Karpas-422 (cell line): Measurements from ENCODE around the gene RHOA. TPM values are rescaled to one million over a fixed set of nuclear protein-coding genes. Genes with fewer than 3 reads are reported as not detected.

ENCODE experiments used
- DNase-seq: peaks from one replicate; pipeline ENCODE4 v3.0.0-alpha.2; 2015
- H2AFZ ChIP-seq: fragments of 200-600 bp; sonication (generic); 2 replicates; pipeline ENCODE4 v1.6.1; 2014; ENCODE audit warnings: antibody characterized with exemption, low read length, mixed read lengths
- H3K27ac ChIP-seq: fragments of 200-600 bp; sonication (generic); 2 replicates; pipeline ENCODE4 v1.5.1; 2014; ENCODE audit warnings: mild to moderate bottlenecking, low read length, moderate library complexity
- H3K27me3 ChIP-seq: fragments of 200-600 bp; sonication (generic); 2 replicates; pipeline ENCODE4 v1.6.1; 2014; ENCODE audit warnings: low read length, mixed read lengths
- H3K36me3 ChIP-seq: fragments of 200-600 bp; sonication (generic); 2 replicates; pipeline ENCODE4 v1.6.1; 2014; ENCODE audit warnings: low read length, mixed read lengths; ENCODE audit not compliant: insufficient read depth
- H3K4me1 ChIP-seq: fragments of 200-600 bp; sonication (generic); 2 replicates; pipeline ENCODE4 v1.6.1; 2014; ENCODE audit warnings: mild to moderate bottlenecking, low read length, mixed read lengths
- H3K4me2 ChIP-seq: fragments of 200-600 bp; sonication (generic); 2 replicates; pipeline ENCODE4 v1.6.1; 2014; ENCODE audit warnings: low read length, low read depth, mild to moderate bottlenecking; ENCODE audit not compliant: poor library complexity, severe bottlenecking
- H3K4me3 ChIP-seq: fragments of 200-600 bp; sonication (generic); 2 replicates; pipeline ENCODE4 v1.5.1; 2014; ENCODE audit warnings: mild to moderate bottlenecking, antibody characterized with exemption, low read length, mixed read lengths
- H3K79me2 ChIP-seq: fragments of 200-600 bp; sonication (generic); 2 replicates; pipeline ENCODE4 v1.6.1; 2014; ENCODE audit warnings: mild to moderate bottlenecking, low read length, mixed read lengths
- H3K9ac ChIP-seq: fragments of 200-600 bp; sonication (generic); 2 replicates; pipeline ENCODE4 v1.6.0; 2014; ENCODE audit warnings: low read length
- H3K9me2 ChIP-seq: fragments of 200-600 bp; sonication (generic), shearing (Covaris generic); replicated peaks from 2 replicates; pipeline ENCODE4 v1.6.0; 2014; ENCODE audit warnings: mild to moderate bottlenecking, low read length, moderate library complexity; ENCODE audit not compliant: insufficient read depth
- H3K9me3 ChIP-seq: fragments of 300-700, 200-600 bp; sonication (generic); 2 replicates; pipeline ENCODE4 v1.6.1; 2014; ENCODE audit warnings: low read length, mixed read lengths
- H4K20me1 ChIP-seq: fragments of 200-600 bp; sonication (generic); 2 replicates; pipeline ENCODE4 v1.6.1; 2014; ENCODE audit warnings: mild to moderate bottlenecking, antibody characterized with exemption, low read length, low read depth; ENCODE audit not compliant: insufficient read depth
- total RNA-seq: library from RNA; depleted of rRNA; stranded (reverse); fragments of >200 nt; shearing (Covaris generic); gene quantifications from 2 replicates; pipeline ENCODE4 v1.2.3, GENCODE V29; 2014; ENCODE audit warnings: low replicate concordance

RHOA gene
- total RNA-seq, 1 experiment from 2014 or later: 281 TPM

DNA sequence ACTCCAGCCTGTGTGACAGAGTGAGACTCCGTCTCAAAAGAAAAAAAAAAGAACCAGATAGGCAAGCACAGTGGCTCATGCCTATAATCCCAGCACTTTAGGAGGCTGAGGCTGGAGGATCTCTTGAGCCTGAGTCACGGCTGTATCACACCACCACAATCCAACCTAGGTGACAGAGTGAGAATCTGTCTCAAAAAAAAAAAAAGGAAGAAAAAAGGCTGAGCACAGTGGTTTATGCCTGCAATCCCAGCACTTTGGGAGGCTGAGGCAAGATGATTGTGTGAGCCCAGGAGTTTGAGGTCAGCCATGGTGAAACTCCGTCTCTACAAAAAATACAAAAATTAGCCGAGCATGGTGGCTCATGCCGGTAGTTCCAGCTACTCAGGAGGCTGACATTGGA, 23.0 kb upstream of the RHOA start:
- Histone ChIP-seq H3K9ac (no peak overlapping the region), H3K27me3 (no peaks in the 10 kb centered on the region), H3K27ac (no peak overlapping the region), H3K4me1 (peaks cover 4% of the 10 kb centered on the region), H3K9me3 (no peaks in the 10 kb centered on the region), H3K79me2 (no peaks in the 10 kb centered on the region), H3K4me2 (no peak overlapping the region), H3K36me3 (no peaks in the 10 kb centered on the region), H3K9me2 (no peaks in the 10 kb centered on the region), H2AFZ (no peak overlapping the region), H4K20me1 (no peaks in the 10 kb centered on the region), H3K4me3 (no peak overlapping the region)
- DNase-seq: no peak

DNA sequence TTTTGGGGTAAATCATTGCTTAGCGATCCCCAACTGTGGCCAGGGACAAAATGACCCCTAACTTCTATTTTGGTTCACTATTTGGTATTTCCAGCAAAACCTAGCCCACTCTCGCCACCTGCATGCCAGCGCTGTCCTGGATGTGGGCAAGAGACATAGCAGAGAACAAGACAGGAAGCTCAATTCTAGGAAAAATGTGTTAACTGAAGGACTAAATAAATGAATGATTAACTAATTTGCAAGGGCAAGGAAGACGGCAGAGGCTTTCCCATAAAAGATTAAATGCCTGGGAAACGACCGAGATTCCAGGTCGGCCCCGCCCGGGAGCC, 16.9 kb upstream of the RHOA start:
- peak overlapping the region; percentile 75; the same call in 1 of the 2 replicates for H2AFZ ChIP-seq
- peaks cover 5% of the 10 kb centered on the region; the same call in 1 of the 2 replicates for H3K79me2 ChIP-seq
- DNase-seq: peak; percentile 55
- peak overlapping the region; percentile 83; the same call in 1 of the 2 replicates for H3K27ac ChIP-seq
- H3K4me2 ChIP-seq: peak overlapping the region; percentile 83
- H4K20me1 ChIP-seq: no peaks in the 10 kb centered on the region
- no peaks in the 10 kb centered on the region for H3K9me2 ChIP-seq
- H3K27me3 ChIP-seq: no peaks in the 10 kb centered on the region
- H3K4me1 ChIP-seq: peaks cover 15% of the 10 kb centered on the region
- H3K9ac ChIP-seq: peak overlapping the region; percentile 73
- peak overlapping the region; percentile 74 for H3K4me3 ChIP-seq
- no peaks in the 10 kb centered on the region for H3K36me3 ChIP-seq
- H3K9me3 ChIP-seq: no peaks in the 10 kb centered on the region

DNA sequence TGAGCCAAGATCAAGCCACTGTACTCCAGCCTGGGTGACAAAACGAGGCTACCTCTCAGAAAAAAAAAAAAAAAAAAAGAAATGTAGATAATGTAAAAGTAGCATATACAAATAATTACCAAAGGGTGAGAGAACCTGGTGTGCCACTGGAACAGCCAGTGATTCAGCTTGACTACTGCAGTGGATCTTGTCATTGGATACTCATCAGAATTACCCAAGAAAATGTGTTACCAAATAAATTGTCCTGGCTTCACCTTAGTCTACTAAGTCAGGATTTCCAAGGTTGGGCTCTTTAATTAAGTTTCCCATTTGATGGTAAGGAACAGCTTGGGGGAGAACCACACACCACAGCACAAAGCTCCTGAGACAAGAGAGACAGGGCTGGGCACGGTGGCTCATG, 15.8 kb upstream of the RHOA start:
- H3K27me3 ChIP-seq: no peaks in the 10 kb centered on the region
- H3K4me3 ChIP-seq: no peak overlapping the region
- H3K27ac ChIP-seq: no peak overlapping the region
- H4K20me1 ChIP-seq: no peaks in the 10 kb centered on the region
- H3K9me3 ChIP-seq: no peaks in the 10 kb centered on the region
- no peak overlapping the region for H3K4me2 ChIP-seq
- H3K9me2 ChIP-seq: no peaks in the 10 kb centered on the region
- no peak overlapping the region for H2AFZ ChIP-seq
- no peak for DNase-seq
- H3K4me1 ChIP-seq: peaks cover 15% of the 10 kb centered on the region
- no peaks in the 10 kb centered on the region for H3K36me3 ChIP-seq
- H3K9ac ChIP-seq: no peak overlapping the region
- peaks cover 5% of the 10 kb centered on the region; the same call in 1 of the 2 replicates for H3K79me2 ChIP-seq

DNA sequence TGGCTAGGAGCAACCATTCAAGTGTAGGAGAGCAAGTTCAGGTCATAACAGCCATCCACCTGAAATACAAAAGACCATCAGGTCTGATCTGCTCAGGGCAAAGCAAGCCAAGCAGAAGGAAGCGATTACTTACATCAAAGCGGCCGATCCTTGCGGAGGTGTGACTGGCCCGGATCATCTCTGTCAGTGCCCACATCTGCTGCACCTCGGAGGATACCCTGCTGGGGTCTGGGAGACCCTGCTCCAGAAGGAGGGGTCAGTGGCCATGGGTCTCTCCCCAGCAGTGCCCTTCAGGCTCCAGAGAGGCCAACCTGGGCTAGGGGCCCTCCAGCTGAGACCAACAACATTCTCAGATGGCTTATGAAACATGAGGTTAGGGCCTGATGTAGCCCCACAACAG, 13.0 kb upstream of the RHOA start:
- Histone ChIP-seq H3K27me3 (no peaks in the 10 kb centered on the region), H4K20me1 (no peaks in the 10 kb centered on the region), H3K9ac (no peak overlapping the region), H3K9me2 (no peaks in the 10 kb centered on the region), H3K4me2 (no peak overlapping the region), H3K79me2 (peaks cover 5% of the 10 kb centered on the region; the same call in 1 of the 2 replicates), H3K27ac (no peak overlapping the region), H3K4me3 (no peak overlapping the region), H3K9me3 (no peaks in the 10 kb centered on the region), H2AFZ (no peak overlapping the region), H3K36me3 (no peaks in the 10 kb centered on the region), H3K4me1 (peaks cover 12% of the 10 kb centered on the region)
- DNase-seq: no peak

DNA sequence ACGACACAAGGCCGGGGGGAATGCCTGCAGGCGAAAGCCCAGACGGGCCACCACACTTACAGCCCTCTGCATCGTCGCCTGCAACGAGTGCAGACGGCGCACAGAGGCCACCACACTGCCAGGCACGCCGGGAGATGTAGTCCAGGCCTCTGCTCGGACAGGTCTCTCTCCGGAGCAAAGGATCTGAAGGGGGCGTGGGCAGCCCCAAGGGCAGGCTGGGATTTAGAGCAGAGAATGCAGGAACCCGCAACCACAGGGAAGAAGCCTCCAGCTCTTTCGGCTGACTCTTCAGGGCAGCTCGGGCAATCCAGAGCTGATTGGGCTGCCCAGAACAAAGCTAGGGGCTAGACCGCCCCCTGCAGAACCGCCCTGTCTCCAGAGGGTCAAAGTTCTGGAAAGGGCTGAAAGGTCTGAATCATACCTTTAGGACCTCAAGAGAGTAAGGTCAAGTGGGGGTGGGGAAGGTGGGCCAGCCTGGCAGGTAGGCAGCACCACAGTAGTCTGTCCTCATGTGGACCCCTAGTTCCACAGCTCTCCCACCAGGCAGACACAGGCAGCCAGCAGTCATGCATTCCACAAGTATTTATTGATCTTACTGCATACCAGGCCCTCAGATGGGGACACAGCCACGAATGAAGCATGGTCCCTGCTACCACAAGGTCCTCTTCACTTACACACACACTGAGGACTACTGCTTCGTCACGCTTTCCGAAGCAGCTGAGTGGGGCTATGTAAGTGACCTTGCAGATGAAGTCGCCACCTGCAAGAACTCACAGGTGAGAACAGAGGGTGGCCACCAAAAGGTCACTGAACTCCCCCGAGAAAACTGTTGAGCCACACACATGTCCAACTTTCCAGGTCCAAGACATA, 10.8 kb upstream of the RHOA start, which contains the start of gene AMT:
TSS of gene AMT (minus strand) at position 95 of the 870 bp plus-strand sequence. CDS start at position 72, 23 bp downstream.
- Histone ChIP-seq H3K36me3 (no peaks in the 10 kb centered on the region), H3K4me2 (no peak within 1 kb of the TSS), H3K4me3 (no peak within 1 kb of the TSS), H3K27ac (no peak within 1 kb of the TSS), H3K9me3 (no peaks in the 10 kb centered on the region), H3K79me2 (no peaks in the 10 kb centered on the region; the same call in 1 of the 2 replicates), H4K20me1 (no peaks in the 10 kb centered on the region), H2AFZ (no peak within 1 kb of the TSS), H3K9me2 (no peaks in the 10 kb centered on the region), H3K27me3 (no peaks in the 10 kb centered on the region), H3K9ac (no peak within 1 kb of the TSS), H3K4me1 (no peaks in the 10 kb centered on the region)
- no peak for DNase-seq

DNA sequence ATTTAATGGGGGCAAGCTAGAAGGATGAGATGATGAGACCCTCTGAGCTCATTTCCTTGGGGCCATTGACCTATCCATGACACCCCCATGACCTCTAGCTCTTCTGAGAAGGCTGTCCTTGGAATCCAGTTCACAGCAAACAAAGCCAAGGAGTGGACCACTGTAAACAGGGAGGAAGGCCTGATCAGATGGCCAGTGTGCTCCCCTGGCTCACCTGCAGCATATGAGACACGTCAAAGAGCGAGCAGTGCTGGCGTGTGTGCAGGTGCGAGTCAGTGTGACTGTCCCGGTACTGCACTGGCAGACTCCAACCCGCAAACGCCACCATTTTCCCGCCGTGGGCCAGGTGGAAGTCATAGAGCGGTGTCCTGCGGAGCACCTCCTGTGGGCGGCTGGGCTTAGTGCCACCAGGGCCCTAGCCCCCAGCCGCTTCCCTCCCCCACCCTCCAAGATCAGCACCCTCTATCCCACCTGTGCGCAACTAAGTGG, 10.2 kb upstream of the RHOA start:
- H3K36me3 ChIP-seq: no peaks in the 10 kb centered on the region
- no peak for DNase-seq
- no peak overlapping the region for H3K4me2 ChIP-seq
- no peaks in the 10 kb centered on the region for H4K20me1 ChIP-seq
- no peaks in the 10 kb centered on the region for H3K9me2 ChIP-seq
- peaks cover under 1% of the 10 kb centered on the region for H3K4me1 ChIP-seq
- no peaks in the 10 kb centered on the region for H3K27me3 ChIP-seq
- no peak overlapping the region for H3K4me3 ChIP-seq
- H3K9ac ChIP-seq: no peak overlapping the region
- no peak overlapping the region for H3K27ac ChIP-seq
- H3K9me3 ChIP-seq: no peaks in the 10 kb centered on the region
- no peaks in the 10 kb centered on the region for H3K79me2 ChIP-seq
- H2AFZ ChIP-seq: no peak overlapping the region

DNA sequence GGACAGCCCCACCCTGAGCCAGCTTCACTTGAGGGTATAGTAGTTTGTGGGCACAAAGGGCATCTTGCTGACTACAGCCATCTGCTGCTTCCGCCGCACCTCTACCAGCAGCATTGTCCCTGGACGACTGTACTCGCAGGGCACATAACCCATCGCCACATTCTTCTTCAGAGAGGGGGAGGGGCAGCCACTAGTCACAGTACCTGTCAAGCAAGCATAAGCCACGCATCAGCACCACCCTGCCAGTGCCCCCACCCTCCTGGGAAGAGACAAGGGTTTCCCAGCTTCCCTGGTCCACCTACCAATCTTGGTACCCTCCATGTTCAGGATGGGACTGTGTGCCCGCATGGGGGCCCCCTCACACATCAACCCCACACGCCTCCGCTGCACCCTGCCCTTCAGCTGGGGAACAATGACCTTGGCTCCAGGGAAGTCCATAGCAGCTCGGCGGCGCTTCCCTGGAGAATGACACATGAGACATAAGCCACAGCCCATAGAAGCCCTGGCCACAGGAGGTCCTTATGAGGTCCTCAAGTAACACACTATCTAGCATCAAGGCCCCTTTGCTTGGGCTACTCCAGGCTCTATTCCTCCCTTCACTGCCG, 5.8 kb upstream of the RHOA start:
- Histone ChIP-seq H3K4me1 (peaks cover 28% of the 10 kb centered on the region), H3K4me2 (no peak overlapping the region), H3K9me2 (no peaks in the 10 kb centered on the region), H3K27ac (no peak overlapping the region), H3K79me2 (peaks cover 12% of the 10 kb centered on the region), H2AFZ (no peak overlapping the region), H4K20me1 (no peaks in the 10 kb centered on the region), H3K9me3 (no peaks in the 10 kb centered on the region), H3K9ac (no peak overlapping the region), H3K27me3 (no peaks in the 10 kb centered on the region), H3K36me3 (no peaks in the 10 kb centered on the region), H3K4me3 (no peak overlapping the region)
- no peak for DNase-seq

DNA sequence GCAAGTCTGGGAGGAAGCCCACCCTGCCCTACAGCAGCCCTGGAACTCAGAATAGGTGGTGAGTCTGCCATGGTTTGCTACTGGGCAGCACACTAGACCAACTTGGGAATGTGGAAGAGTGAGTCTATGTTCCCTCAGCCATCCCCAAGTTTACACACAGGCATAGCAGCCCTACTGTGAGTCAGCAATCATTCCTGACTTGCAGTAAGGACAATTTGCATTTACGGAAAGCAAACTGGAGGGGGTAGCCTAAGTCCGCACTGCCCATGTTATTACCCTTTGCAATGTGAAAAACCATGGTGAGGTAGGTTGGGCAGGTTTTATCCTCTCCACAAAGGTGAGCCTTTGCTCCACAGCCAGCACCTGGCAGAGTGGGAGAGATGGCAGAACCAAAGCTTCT, 5.1 kb upstream of the RHOA start:
- Histone ChIP-seq H3K9me2 (no peaks in the 10 kb centered on the region), H3K27me3 (no peaks in the 10 kb centered on the region), H3K36me3 (no peaks in the 10 kb centered on the region), H3K4me3 (no peak overlapping the region; the same call in 1 of the 2 replicates), H3K9ac (peak overlapping the region; percentile 39), H3K4me1 (peaks cover 28% of the 10 kb centered on the region), H3K9me3 (no peaks in the 10 kb centered on the region), H3K4me2 (peak overlapping the region; percentile 39), H4K20me1 (no peaks in the 10 kb centered on the region), H3K79me2 (peaks cover 16% of the 10 kb centered on the region), H2AFZ (no peak overlapping the region), H3K27ac (peak overlapping the region; percentile 77)
- DNase-seq: no peak
